Measurements from ENCODE around the gene GSK3B.
"Not testable (repeated sequence)": the region's sequence is repeated elsewhere in the genome, so short reads cannot be mapped to it uniquely, and the experiment has no call there.

The GSK3B gene

DNA sequence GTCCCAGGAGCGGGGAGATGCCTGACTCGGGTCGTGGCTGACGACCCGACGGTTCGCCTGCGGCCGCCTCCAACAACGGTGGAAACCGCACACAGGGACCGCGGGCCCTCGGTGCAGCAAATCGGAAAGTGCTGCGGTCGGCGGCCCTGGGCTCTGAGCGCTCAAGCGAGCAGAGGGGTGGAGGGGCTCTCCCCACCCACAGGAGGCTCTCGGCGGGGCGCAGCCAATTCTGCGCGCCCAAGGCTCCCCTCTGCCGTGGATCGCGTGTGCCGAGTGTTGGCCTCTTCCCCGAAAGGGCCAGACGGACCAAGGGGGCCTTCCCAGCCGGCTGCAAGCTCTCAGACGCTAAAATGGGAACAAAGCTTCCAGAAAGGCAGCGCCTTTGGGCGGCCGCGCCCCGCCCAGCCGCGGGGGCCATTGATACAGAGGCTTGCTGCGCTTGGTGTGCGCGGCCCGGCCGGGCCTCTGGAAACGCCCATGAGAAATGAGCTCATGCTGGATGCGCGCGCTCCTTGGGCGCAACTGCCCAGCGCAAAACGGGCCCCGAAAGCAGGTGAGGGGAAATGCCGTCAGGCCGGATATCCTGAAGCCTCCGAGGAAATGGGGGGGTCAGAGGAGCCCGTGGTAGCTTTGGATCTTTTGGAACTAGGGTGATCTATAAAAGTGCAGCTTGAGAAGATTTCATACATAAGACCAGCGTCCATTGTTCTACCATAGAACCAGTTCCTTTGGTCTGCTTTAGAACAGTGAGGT is 1.2 kb upstream of the GSK3B start:
- peak; percentile 71 to 77 for DNase-seq

DNA sequence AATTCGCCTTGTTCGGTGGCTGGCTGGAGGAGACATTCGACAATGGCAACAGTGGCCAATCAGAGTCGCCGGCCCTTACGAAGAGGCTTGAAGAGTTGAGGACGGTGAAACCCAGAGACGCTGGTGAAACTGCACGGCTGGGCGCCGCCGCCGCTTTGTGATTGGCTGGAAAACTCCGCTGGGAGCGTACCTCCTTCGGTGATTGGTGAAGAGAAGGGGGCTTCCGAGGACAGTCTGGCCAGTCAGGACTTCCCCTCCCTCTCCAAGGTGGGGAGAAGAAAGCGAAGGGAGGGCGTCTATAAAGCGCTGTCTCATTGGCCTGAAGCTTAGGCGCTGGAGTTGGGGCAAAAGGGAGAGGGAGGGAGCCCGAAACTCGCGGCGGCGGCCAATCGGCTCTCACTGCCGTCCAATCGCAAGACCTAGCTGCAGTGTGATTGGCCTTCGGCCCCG is 554 bp upstream of the GSK3B start:
- peak; percentile 100 for DNase-seq

DNA sequence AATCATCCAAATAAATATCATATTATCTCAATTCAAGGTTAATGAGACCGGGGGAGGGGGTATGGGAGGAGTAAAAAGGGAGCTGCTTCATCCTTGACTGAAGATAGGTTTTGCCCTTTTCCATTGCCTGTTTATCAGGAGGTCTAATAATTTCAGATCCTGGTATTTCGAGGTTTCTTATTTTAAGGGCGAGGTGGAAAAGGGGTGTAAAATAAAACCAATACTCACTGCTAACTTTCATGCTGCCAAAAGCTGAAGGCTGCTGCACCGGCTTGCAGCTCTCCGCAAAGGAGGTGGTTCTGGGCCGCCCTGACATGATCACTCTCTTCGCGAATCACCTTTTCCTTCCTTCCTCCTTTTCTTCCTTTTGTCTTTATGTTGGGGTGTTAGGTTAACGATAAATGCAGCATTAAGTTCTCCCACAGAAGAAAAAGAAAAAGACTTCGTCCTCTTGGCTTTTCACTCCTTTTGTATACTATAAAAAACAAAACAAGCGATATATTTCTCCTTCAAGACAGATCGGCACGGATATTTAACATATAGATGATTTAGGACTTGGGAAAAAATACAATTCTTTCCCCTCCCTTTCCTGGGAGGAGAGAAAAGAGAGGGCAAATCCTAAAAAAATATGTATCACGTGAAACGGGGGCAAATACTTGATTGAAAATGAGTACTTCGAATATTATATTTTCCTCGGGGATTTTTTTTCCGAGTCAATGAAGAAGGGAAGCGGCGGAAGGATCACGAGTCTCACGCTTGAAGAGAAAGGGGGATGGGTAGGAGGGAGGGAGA is 932 bp downstream of the GSK3B start:
- peak; percentile 39 to 50 for DNase-seq

DNA sequence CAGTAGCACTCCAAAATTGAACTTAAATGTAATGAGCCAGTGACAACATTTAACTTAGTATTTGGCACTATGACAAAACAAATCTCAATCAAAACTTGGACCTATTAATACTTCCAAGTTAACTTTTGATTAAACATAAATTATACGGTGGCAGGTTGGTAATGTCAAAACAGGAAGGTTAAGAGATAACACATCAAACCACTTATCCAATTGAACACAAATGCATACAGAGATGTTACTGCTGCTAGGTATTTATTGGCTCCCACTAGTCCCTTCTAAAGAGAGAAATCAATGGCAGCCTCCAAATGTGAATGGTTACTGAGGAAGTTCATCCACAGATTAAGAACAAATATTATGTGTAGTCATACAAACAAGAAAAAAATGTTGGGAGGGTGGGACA is 1.8 kb downstream of the GSK3B start:
- DNase-seq = no peak

DNA sequence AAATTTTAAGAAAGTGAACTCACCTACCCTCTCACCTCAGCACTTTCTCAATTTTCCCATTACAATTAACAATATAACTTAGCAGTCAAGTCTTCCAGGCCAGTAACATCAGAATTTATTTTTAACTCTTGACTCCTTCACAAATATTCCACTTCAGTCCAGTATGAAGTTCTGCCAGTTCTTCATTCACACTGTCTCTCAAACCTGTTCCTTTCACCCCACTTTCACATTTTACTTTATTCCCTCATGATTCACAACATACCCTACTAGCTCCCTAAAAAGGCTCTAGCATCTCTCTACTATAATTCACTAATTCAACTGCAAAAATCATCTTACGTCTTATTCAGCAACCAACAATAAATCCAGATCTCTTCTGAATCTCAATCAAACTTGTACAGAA is 3.8 kb downstream of the GSK3B start:
- DNase-seq = no peak

DNA sequence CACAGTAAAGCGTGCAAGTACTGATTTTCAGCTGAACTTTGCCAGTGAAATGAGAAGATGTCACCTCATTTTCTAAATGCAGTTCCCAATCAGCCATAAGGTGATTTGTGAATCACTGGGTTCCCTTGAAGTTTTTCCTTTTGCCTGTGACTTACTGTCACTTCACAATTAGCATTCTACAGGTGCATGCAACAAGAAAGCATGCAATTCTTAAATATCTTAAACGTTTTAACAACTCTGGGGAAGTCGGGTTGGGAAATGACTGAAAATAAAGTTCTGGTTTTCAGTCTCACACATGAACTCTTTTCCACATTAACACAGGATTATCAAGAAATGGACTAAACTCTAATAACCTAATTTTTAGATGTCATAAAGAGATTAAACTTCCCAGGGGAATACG is 5.2 kb downstream of the GSK3B start:
- DNase-seq = no peak

DNA sequence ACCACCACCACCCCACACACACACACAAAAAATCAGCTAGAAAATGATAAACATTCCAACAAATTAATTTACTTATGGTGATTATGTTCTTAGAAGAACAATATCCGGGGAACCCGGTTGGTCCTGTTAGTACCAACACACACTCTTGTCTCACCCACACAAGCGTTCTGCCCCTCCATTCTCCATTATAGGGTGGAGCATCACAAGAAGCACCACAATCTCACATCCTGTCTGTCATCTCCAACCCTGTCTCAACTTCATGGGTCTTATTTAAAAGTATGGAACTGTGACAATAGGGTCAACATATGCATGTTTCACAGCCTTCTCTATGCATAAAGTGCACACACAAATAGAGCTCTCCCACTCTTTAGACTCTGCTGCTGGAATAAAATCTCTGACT is 5.6 kb downstream of the GSK3B start:
- DNase-seq = no peak

DNA sequence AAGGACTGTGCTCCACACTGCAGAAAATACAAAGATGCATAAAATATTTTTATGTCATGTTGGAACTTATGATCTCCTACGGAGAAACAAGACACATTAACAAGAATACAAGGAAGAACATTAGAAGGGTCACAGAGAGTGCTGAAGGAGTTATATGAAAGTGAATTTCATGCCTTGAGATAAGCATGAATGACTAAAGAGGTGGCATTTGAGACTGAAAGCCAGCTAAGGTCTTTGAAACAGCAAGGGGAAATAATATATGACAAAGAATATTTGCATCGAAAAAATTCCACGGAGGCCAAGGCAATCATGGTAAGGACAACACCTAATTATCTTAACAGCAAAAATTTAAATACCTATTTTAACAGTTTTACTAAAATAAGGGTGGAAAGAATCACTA is 12.5 kb downstream of the GSK3B start:
- no peak for DNase-seq

DNA sequence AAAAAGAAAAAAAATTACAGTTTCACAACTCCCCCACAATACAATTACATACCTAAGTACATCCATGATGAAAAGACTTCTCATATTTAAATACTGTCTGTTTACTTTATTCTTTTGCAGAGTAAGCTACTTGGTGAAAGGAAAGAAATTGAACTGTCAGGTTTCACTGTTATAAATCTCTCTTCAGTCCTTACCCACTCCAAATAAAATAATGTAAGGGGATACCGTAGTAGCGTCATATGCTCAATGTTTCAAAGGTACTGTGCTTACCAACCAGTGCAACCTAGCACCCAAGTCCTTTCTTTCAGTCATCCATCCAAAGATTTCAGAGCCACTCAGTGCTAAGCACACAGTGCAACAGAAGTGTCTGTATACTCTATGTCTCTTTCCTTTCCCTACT is 13.4 kb downstream of the GSK3B start:
- DNase-seq = no peak

DNA sequence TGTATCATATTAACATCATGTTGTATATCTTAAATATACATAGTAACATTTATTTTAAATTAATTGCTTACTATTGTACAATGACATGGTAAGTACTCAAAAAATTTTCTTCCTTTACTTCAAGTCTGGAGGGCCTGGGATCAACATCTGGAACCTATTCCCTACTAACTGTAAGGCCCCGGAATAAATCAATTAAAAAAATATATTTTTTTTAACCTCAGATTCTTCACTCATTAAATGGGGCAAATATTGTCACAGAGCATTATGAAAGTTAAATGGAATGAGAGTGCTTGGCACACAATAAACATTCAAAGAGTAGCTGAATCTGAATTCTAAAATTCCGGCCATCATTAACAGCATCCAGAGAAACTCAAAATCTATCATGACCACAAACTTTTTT is 16.5 kb downstream of the GSK3B start:
- no peak for DNase-seq

DNA sequence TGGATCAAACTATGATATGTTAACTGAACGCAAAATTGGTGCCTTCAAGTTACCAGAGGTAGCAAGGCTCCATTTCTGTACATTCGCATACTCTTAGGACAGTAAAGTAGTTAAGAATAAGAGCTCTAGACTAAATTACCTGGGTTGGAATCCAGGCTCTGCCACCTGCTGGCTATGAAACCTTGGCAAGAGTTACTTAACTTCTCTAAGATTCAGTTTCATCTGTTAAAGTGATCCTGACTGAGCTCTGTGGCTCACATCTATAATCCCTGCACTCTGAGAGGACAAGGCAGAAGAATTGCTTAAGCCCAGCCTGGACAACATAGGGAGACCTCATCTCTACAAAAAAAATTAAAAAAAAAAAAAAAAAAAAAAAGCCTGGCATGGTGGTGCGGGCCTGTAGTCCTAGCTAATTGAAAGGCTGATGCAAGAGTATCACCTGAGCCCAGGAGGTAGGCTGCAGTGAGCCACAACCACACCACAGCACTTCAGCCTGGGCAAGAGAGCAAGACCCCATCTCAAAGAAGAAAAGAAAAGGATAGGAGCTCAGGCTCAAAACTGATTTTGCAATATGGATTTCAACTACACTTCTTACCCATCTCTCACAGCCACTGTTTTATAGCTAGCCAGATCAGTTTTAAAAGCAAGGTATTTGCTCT is 21.3 kb downstream of the GSK3B start:
- no peak for DNase-seq

DNA sequence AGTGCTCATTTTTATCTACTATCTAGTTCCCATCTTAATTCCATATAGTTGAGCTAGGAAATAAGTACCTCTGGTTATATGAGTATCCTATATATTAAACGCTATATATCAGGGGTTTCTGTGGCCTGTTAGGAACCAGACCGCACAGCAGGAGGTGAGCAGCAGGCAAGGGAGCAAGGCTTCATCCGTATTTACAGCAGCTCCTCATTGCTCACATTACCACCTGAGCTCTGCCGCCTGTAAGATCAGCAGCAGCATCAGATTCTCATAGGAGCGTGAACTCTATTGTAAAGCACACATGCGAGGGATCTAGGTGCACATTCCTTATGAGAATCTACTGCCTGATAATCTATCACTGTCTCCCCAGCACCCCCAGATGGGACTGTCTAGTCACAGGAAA is 23.0 kb downstream of the GSK3B start:
- DNase-seq = no peak

DNA sequence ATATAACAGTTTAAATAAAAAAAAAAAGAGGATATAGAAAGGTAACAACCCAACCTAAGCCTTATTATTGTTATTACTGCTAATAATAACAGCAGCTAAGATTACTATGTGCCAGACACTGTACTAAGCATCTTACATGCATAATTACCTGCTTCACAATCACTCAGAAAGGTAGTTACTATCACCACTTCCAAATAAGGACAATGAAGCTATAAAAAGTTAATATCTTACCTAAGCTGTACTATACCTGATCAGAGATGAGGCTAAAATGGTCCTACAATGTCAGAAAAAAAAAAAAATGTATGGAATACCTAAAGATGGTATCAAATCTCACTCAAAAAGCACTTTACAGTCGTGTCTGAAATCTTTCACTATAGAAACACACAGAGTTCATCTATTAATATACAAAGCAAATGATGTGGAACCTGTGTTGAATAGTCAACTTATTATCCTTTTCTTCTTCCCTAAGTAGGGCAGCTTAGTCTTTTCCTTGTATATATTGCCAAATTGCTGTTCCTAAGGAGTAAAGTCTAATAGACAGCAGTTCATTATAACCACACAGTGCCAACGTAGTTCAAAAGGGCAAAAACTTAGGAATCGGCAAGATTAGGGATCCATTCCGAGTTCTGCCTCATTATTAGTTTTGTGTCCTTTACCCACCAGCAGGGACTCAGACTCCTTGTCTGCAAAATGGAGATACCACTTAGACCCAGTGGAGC is 23.8 kb downstream of the GSK3B start:
- DNase-seq = no peak

DNA sequence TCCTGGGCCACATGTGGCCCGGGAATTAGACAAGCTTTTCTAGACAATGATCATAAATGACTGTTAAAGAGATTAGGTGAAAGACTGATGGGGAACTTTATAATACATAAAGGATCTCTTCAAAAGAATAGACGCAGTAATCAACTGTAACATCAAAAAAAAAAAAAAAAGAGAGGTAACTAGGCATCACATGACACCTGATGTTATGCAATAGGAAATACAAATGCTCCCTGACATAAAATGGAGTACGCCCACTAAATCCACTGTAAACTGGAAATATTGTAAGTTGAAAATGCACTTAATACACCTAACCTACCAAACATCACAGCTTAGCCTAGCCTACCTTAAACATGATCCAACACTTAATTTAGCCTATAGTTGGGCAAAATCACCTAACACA is 27.2 kb downstream of the GSK3B start:
- DNase-seq = no peak

DNA sequence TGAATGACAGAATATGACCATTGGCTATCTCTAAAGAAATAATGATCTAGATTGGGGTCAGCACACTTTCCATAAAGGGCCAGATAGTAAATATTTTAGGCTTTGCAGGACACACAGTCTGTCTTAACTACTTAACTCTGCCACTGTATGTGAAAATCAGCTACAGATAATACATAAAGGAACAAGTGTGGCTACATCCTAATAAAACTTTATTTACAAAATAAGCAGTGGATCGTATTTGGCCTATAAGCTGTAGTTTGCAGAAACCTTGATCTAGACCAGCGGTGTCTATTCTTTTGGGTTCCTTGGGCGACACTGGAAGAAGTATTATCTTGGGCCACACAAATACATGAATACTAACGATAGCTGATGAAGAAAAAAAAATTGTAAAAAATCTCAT is 27.6 kb downstream of the GSK3B start:
- DNase-seq = no peak

DNA sequence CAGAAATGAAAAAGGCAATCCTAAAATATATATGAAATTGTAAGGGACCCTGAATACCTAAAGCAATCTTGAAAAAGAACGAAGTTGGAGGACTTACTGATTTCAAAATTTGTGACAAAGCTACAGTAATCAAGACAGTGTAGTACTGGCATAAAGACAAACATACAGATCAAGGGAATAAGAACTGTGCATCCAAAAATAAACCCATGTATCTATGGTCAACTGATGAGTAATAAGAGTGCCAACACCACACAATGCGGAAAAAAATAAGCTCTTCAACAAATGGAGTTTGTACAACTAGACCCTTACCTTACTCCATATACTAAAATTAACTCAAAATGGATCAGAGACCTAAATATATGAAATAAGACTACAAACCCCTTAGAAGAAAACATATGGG is 29.6 kb downstream of the GSK3B start:
- DNase-seq = no peak

DNA sequence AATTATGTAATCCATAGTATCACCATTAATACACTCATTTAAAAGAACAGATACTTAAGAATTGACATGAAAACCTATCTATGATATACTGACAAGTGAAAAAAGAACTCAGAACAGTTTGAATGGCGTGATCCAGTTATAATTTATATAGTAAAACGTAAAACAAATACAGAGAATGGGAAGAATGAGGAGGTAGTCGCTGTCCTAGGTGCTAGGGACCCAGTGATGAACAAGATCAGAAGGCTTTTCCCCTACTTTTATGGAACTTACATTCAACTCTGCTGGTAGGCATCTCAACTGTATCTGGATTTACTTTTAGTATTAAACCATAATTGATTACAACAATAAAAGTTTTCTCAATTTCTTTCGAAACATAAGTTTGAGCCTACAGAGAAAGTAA is 31.8 kb downstream of the GSK3B start:
- peak; percentile 11 to 52 for DNase-seq

DNA sequence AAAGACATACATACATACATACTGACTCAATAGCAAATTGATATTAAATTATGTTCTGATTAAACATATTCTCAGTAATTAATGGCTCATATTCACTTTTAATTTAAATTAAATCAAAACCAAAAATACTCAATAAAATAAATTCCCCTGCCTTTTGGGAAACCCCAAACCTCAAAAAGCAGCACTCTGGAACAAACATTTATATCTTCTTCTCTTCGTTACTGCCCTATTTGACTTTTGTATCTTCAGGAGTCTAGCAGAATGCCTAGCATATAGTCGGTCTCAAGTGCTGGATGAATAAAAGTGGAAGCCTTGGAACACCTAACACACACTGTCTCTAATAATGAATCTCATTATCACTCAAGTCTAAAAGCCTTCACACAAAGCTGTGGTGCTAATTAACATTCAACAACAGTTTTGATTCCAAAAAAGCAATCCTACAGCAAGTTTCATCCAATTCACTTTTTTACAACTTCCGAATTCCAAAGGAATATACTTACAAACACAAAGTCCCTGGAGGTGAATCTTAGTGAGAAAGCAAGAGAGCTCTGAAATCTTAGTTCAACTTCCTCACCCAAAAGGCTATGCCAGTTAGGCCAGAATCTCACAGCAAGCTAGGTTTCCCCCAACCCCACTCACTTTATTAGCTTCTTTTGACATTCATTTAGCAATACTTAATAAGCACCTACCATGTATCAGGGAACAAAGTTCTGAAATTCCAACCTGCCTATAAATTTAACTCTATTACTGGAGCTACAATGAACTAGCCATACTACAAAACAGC is 35.0 kb downstream of the GSK3B start:
- DNase-seq = no peak

DNA sequence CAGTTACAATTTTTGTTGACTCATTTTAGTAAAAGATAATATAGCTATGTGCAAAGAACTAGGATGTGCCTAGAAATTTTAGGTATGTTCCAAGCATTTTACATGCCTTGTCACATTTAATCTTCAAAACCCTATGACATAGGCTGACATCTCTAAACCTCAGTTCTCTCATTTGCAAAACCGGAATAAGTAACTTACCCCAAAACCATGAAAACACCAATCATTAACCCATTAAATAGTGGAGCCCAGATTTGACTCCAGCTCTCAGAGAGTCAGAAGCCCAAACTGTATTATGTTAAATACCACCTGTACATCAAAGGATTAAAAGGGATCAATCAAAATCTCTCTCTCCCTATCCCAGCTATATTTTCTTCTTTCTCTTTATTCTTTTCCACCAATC is 36.6 kb downstream of the GSK3B start:
- DNase-seq = no peak

DNA sequence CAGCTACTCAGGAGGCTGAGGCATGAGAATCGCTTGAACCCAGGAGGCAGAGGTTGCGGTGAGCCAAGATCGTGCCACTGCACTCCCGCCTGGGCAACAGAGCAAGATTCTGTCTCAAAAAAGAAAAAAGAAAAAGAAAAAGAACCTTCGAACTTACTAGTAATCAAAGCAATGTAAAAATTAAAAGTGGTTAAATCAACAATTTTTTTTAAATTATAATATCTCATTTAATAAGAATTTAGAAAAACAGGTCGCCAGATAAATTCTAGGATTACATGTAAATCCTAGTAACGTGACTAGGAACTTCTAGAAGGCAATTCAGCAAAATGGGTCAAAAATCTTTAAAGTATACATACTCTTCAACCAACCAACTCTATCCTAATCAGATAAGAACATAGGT is 37.2 kb downstream of the GSK3B start:
- DNase-seq = no peak

DNA sequence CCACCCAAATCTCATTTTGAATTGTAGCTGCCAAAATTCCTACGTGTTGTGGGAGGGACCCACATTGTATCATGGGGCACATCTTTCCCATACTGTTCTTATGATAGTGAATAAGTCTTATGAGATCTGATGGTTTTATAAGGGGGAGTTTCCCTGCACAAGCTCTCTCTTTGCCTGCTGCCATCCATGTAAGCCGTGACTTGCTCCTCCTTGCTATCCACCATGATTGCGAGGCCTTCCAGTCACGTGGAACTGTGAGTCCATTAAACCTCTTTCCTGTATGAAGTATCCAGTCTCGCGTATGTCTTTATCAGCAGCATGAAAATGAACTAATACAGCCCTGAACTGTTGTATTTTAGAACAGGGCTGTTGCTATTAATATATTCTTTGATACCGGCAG is 40.6 kb downstream of the GSK3B start:
- not testable (repeated sequence) for DNase-seq

DNA sequence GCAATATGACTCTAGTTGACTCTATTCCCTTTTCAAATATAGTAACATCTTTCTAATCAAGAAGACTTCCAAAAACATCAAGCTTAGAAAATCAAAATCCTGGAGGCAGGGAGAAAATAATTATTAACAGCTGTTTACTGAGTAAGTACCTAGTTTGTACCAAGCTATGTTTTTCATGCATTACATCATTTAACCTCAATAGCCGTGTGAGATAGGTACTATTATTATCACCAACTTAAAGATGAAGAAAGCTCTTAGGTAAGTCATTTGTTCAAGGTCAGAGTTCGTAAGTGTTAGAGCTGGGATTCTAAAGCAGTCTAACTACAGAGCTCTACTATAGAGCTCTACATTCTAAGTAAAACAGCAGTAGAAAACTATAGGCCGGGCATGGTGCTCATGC is 41.6 kb downstream of the GSK3B start:
- DNase-seq = no peak

DNA sequence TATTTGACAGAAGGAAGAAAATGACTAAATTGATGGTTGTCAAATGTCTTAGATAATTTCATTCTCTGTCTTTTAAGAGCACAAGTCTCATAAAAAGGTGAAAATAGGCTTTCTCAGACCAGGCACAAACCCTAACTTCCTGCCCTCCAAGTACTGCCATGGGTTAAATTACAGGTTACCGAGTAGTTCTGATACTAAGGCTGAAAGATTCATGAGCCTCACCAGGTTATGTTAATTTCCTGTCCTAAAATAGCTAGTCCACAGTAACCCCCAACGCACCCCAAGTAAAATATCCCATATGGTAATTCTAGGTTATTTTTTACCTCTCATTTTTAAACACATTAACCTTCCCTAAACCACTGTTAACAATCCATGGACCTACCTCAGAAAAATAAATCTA is 42.0 kb downstream of the GSK3B start:
- no peak for DNase-seq

Measured in Kasumi-1 (cell line).